B cell (primary cell): ENCODE data around the gene AGPAT3.

Source experiments
- CTCF ChIP-seq: fragments of 200-600 bp; IDR thresholded peaks from one replicate; pipeline ENCODE4 v1.8.0; 2022; ENCODE audit warnings: antibody characterized with exemption, mild to moderate bottlenecking
- EZH2 ChIP-seq: IDR thresholded peaks from 2 replicates; pipeline ENCODE4 v1.6.1; 2012; ENCODE audit warnings: borderline replicate concordance, low read depth, mild to moderate bottlenecking, moderate library complexity, low read length; ENCODE audit not compliant: insufficient read depth, poor library complexity, severe bottlenecking

GRCh38 chr21:44021064-44021463 lies 156.0 kb downstream of the AGPAT3 start:
- TF ChIP-seq CTCF, result no peak
- no peak for TF ChIP-seq EZH2
